ENCODE results near the gene CPA1.

DNA sequence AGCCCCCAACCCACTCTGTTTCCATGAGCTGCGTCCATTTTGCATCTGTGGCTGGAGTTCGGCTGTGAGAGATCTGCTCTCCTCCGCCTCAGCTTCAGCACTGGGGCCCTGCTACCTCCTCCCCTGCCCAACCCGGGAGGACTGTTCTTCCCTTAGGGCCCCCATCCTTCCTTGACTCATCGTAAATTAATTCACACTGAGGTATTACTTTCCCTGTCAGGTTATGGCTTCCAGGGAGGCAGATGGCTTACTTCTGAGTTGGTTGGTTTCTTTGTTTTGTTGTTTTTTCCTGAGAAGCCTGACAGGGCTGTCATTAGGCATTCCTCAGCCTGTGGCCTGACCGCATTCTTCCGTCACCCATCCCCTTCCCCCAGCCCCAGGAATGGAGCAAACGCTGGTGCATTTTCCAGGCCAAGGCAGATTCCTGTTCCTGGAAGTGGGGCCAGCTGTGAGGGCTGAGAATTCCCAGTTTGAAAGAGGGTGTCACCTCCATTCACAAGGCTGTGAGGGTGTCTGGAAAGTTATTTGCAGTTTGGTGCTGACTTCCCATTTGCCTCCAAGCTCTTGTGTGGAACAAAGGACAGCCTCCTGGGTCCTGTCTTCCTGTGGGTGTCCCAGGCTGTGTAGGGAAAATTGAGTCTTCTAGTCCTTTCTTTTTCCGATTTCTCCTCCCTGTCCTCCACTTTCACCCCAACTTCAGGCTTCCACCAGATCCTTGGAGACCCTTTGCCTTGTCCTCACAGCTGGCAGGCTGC lies 24.0 kb upstream of the CPA1 start:
- TF ChIP-seq, protein P1, sequence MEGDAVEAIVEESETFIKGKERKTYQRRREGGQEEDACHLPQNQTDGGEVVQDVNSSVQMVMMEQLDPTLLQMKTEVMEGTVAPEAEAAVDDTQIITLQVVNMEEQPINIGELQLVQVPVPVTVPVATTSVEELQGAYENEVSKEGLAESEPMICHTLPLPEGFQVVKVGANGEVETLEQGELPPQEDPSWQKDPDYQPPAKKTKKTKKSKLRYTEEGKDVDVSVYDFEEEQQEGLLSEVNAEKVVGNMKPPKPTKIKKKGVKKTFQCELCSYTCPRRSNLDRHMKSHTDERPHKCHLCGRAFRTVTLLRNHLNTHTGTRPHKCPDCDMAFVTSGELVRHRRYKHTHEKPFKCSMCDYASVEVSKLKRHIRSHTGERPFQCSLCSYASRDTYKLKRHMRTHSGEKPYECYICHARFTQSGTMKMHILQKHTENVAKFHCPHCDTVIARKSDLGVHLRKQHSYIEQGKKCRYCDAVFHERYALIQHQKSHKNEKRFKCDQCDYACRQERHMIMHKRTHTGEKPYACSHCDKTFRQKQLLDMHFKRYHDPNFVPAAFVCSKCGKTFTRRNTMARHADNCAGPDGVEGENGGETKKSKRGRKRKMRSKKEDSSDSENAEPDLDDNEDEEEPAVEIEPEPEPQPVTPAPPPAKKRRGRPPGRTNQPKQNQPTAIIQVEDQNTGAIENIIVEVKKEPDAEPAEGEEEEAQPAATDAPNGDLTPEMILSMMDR (IDR thresholded peaks at IDR 0.05), result no peak
- peak; percentile 27 to 42 for TF ChIP-seq POLR2AphosphoS5 (IDR thresholded peaks at IDR 0.05)
- no peak for TF ChIP-seq POLR2A (IDR thresholded peaks at IDR 0.05; ENCODE audit: low read depth)
- no peak for TF ChIP-seq EP300 (IDR thresholded peaks at IDR 0.05)
